Panc1 (cell line): ENCODE measurements around the gene NFIB.

Experiments
- CTCF ChIP-seq: fragments of 450-650 bp; IDR thresholded peaks from 2 replicates; pipeline ENCODE4 v1.5.1; 2017; ENCODE audit warnings: mild to moderate bottlenecking
- POLR2AphosphoS5 ChIP-seq: IDR thresholded peaks from 2 replicates; pipeline ENCODE4 v1.6.1; 2012; ENCODE audit warnings: mild to moderate bottlenecking, low read depth, low read length, moderate library complexity
- REST ChIP-seq, 2 experiments: IDR thresholded peaks; 2 replicates each; pipeline ENCODE4 v1.6.1; 2011 to 2012; ENCODE audit warnings: low read depth in 2 of 2, control low read depth in 1 of 2, low read length in 1 of 2, mild to moderate bottlenecking in 1 of 2, moderate library complexity in 1 of 2; ENCODE audit not compliant: insufficient read depth in 1 of 2

- no peak for TF ChIP-seq CTCF
- TF ChIP-seq POLR2AphosphoS5, result no peak
- TF ChIP-seq REST (IDR thresholded peaks at IDR 0.05; ENCODE audit: insufficient read depth in 1 of 2, low read depth in 2 of 2, low read length in 1 of 2), result no peak
These were observed 181.2 kb downstream of the NFIB start for GRCh38 chr9:14132775-14133174.
